DOHH2 (cell line): ENCODE data around the gene TXLNG.

Source experiments
- H3F3A ChIP-seq: fragments of 200-600 bp; sonication (generic), shearing (Covaris generic); 2 replicates; pipeline ENCODE4 v1.6.0; 2016; ENCODE audit warnings: antibody characterized with exemption, mild to moderate bottlenecking; ENCODE audit not compliant: control insufficient read depth, insufficient read depth
- H3K27ac ChIP-seq: fragments of 200-600 bp; sonication (generic); 2 replicates; pipeline ENCODE4 v1.5.1; 2014; ENCODE audit warnings: low read depth, mild to moderate bottlenecking, low read length, moderate library complexity
- H3K27me3 ChIP-seq: fragments of 200-600 bp; sonication (generic); 2 replicates; pipeline ENCODE4 v1.6.1; 2014; ENCODE audit warnings: mild to moderate bottlenecking, low read length, mixed read lengths; ENCODE audit not compliant: control insufficient read depth
- H3K36me3 ChIP-seq: fragments of 200-600 bp; sonication (generic); 2 replicates; pipeline ENCODE4 v1.6.1; 2014; ENCODE audit warnings: mild to moderate bottlenecking, low read length, moderate library complexity, mixed read lengths; ENCODE audit not compliant: control insufficient read depth
- H3K4me1 ChIP-seq: fragments of 200-600 bp; sonication (generic); 2 replicates; pipeline ENCODE4 v1.6.1; 2014; ENCODE audit warnings: mild to moderate bottlenecking, low read length, mixed read lengths; ENCODE audit not compliant: control insufficient read depth
- H3K4me2 ChIP-seq: fragments of 200-600 bp; sonication (generic); 2 replicates; pipeline ENCODE4 v1.6.0; 2014; ENCODE audit warnings: mild to moderate bottlenecking, low read length, moderate library complexity
- H3K4me3 ChIP-seq: fragments of 200-600 bp; sonication (generic); 2 replicates; pipeline ENCODE4 v1.5.1; 2014; ENCODE audit warnings: mild to moderate bottlenecking, low read length, mixed read lengths
- H3K79me2 ChIP-seq: fragments of 200-600 bp; sonication (generic); 2 replicates; pipeline ENCODE4 v1.6.1; 2014; ENCODE audit warnings: mild to moderate bottlenecking, low read length, mixed read lengths; ENCODE audit not compliant: control insufficient read depth
- H3K9me2 ChIP-seq: fragments of 200-600 bp; sonication (generic); replicated peaks from 2 replicates; pipeline ENCODE4 v1.6.1; 2014; ENCODE audit warnings: mild to moderate bottlenecking, low read length, mixed read lengths; ENCODE audit not compliant: control insufficient read depth
- H3K9me3 ChIP-seq: fragments of 200-600 bp; sonication (generic); 2 replicates; pipeline ENCODE4 v1.6.1; 2014; ENCODE audit warnings: antibody characterized with exemption, low read length, mixed read lengths; ENCODE audit not compliant: control insufficient read depth, insufficient read depth
- H4K20me1 ChIP-seq: fragments of 200-600 bp; sonication (generic); 2 replicates; pipeline ENCODE4 v1.6.0; 2014; ENCODE audit warnings: low read depth, mild to moderate bottlenecking, antibody characterized with exemption, low read length, moderate library complexity; ENCODE audit not compliant: control insufficient read depth, insufficient read depth
- EZH2phosphoT487 ChIP-seq: fragments of 200-600 bp; sonication (generic); IDR thresholded peaks from 2 replicates; pipeline ENCODE4 v1.6.1; 2017; ENCODE audit warnings: borderline replicate concordance, mild to moderate bottlenecking, antibody characterized with exemption, low read length, moderate library complexity, mixed read lengths
- TF ChIP-seq, protein P1 (sequence below): fragments of 200-600 bp; sonication (generic); IDR thresholded peaks from one replicate; pipeline ENCODE4 v1.5.1; 2014; ENCODE audit warnings: antibody characterized with exemption, mild to moderate bottlenecking, low read depth, low read length; ENCODE audit not compliant: poor library complexity, severe bottlenecking

TXLNG gene

DNA sequence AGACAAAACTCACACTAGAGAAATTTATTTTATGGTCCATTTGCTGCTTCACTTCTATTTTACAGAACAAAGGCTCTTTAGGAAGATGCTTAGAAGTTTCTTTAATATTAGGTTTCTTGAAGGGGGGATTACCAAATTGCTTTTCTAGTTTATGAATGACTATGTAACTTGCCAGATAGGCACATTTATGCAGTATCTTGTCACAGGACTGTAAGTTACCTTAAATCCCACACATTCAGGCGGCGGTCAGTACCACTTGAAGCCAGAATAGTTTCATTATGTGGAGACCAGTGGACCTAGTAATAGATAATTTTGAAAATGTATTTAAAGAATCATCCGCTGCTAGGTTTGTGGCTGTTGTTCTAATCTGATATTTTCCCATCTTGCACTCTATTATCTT is 65.6 kb downstream of the TXLNG start:
- Histone ChIP-seq H3K36me3 (peaks cover 88% of the 10 kb centered on the region), H4K20me1 (peaks cover 5% of the 10 kb centered on the region), H3K79me2 (peaks cover 51% of the 10 kb centered on the region)

DNA sequence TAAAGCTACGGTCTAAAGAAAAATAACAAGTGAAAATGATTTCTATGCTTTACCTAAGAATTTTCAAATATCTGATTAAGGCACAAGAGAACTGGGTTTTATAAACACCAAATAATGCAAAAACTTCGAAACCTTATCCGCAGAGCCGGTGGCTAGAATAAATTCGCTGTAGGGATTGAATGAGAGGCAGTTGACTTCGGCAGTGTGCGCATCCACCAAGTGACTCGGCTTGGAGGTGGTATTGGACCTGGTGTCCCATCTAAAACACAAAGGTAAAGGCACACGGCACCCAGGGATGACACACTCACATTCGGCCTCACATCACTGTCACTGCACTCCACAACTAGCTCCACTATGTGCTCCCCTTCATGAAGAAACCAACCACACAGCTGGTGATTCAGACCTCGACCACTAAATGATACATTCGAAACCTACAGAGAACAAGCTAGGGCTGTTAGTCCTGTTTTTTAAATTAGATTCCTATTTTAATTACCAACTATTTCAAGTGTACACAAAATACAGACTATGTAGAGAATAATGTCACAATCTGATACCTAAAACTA is 66.4 kb downstream of the TXLNG start:
- H3K79me2 ChIP-seq, result peaks cover 60% of the 10 kb centered on the region
- H3K4me1 ChIP-seq, result peaks cover 23% of the 10 kb centered on the region
- no peaks in the 10 kb centered on the region for H3K9me2 ChIP-seq
- H3K4me2 ChIP-seq, result no peak overlapping the region
- TF ChIP-seq, protein P1, sequence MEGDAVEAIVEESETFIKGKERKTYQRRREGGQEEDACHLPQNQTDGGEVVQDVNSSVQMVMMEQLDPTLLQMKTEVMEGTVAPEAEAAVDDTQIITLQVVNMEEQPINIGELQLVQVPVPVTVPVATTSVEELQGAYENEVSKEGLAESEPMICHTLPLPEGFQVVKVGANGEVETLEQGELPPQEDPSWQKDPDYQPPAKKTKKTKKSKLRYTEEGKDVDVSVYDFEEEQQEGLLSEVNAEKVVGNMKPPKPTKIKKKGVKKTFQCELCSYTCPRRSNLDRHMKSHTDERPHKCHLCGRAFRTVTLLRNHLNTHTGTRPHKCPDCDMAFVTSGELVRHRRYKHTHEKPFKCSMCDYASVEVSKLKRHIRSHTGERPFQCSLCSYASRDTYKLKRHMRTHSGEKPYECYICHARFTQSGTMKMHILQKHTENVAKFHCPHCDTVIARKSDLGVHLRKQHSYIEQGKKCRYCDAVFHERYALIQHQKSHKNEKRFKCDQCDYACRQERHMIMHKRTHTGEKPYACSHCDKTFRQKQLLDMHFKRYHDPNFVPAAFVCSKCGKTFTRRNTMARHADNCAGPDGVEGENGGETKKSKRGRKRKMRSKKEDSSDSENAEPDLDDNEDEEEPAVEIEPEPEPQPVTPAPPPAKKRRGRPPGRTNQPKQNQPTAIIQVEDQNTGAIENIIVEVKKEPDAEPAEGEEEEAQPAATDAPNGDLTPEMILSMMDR, result no peak
- TF ChIP-seq EZH2phosphoT487, result no peak
- no peak overlapping the region for H3K4me3 ChIP-seq
- H3F3A ChIP-seq, result peaks cover 17% of the 10 kb centered on the region
- no peaks in the 10 kb centered on the region for H3K27me3 ChIP-seq
- peaks cover 93% of the 10 kb centered on the region for H3K36me3 ChIP-seq
- H3K27ac ChIP-seq, result no peak overlapping the region
- H4K20me1 ChIP-seq, result peaks cover 5% of the 10 kb centered on the region
- H3K9me3 ChIP-seq, result no peaks in the 10 kb centered on the region

More for the DNA sequence above, 65.6 kb downstream of the TXLNG start:
- TF ChIP-seq EZH2phosphoT487, result no peak
- TF ChIP-seq, protein P1, result no peak
- Histone ChIP-seq H3K9me3 (no peaks in the 10 kb centered on the region), H3K27me3 (no peaks in the 10 kb centered on the region), H3K9me2 (no peaks in the 10 kb centered on the region), H3F3A (peaks cover 17% of the 10 kb centered on the region), H3K4me2 (no peak overlapping the region), H3K4me1 (peaks cover 14% of the 10 kb centered on the region), H3K27ac (no peak overlapping the region), H3K4me3 (no peak overlapping the region)

DNA sequence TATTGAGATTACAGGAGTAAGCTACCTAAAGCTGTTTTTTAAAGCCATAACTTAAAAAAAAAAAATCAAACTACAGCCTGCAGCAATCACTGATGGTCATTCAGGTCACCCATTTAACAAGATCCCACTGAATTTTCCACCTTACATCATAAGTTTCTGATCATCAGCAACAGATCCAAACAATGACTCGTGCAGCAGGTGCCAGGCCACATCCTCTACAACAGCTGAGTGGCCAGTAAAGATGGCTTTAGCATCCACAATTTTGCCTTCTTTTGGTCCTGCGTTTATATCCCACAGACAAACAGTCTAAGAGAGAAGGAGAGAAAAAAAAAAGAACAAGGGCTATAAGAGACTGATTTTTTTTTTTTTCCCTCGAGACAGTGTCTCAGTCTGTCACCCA is 67.3 kb downstream of the TXLNG start:
- peaks cover 93% of the 10 kb centered on the region for H3K36me3 ChIP-seq
- no peaks in the 10 kb centered on the region for H3K9me2 ChIP-seq

More for the DNA sequence above, 67.3 kb downstream of the TXLNG start:
- no peak overlapping the region for H3K4me2 ChIP-seq
- H3K27ac ChIP-seq, result no peak overlapping the region
- peaks cover 12% of the 10 kb centered on the region for H3F3A ChIP-seq
- peaks cover 32% of the 10 kb centered on the region for H3K4me1 ChIP-seq
- no peak for TF ChIP-seq EZH2phosphoT487
- TF ChIP-seq, protein P1, result no peak
- H4K20me1 ChIP-seq, result peaks cover 5% of the 10 kb centered on the region
- peaks cover 68% of the 10 kb centered on the region for H3K79me2 ChIP-seq
- no peak overlapping the region for H3K4me3 ChIP-seq
- no peaks in the 10 kb centered on the region for H3K9me3 ChIP-seq
- H3K27me3 ChIP-seq, result no peaks in the 10 kb centered on the region
